GM12875 (cell line): ENCODE measurements around the gene CCDC88C.
A peak's percentile ranks its signal among the peaks of the same experiment; 100 is the strongest.

Experiments
- H3K4me3 ChIP-seq: one replicate; pipeline ENCODE4 v1.5.1; 2011; ENCODE audit warnings: low read depth, low read length, control low read depth
- CTCF ChIP-seq: IDR thresholded peaks from 2 replicates; pipeline ENCODE4 v1.5.1; 2011; ENCODE audit warnings: low read depth, mild to moderate bottlenecking, control low read depth, inconsistent platforms, low read length, moderate library complexity, borderline replicate concordance; ENCODE audit not compliant: insufficient read depth

CCDC88C gene

GRCh38 chr14:91424813-91425530 lies 7.4 kb upstream of the CCDC88C start:
- H3K4me3 ChIP-seq = no peak overlapping the region
- no peak for TF ChIP-seq CTCF

GRCh38 chr14:91420686-91421085 lies 3.1 kb upstream of the CCDC88C start:
- no peak overlapping the region for H3K4me3 ChIP-seq
- TF ChIP-seq CTCF = no peak

DNA sequence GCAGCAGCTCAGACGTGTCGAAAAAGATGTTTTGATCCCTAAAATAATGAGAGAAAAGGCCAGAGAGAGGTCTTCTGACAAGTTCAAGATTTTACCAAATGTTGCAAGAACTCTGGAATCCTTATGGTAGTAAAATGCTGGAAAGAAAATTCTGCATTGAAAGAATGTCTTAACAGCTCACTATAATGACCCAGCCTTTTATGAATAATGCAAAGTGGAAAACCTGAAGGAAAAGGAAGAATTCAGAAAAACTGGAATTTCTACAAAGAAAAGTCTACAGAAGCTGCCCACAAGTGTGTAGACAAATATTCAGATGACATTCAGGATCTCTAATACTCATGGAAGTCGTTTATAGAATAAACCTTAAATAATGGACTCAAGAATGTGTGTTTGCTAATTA lies 1.8 kb upstream of the CCDC88C start:
- no peak overlapping the region for H3K4me3 ChIP-seq
- TF ChIP-seq CTCF = no peak

- H3K4me3 ChIP-seq = no peak overlapping the region
- no peak for TF ChIP-seq CTCF
Measured at GRCh38 chr14:91419044-91419397, 1.4 kb upstream of the CCDC88C start.

DNA sequence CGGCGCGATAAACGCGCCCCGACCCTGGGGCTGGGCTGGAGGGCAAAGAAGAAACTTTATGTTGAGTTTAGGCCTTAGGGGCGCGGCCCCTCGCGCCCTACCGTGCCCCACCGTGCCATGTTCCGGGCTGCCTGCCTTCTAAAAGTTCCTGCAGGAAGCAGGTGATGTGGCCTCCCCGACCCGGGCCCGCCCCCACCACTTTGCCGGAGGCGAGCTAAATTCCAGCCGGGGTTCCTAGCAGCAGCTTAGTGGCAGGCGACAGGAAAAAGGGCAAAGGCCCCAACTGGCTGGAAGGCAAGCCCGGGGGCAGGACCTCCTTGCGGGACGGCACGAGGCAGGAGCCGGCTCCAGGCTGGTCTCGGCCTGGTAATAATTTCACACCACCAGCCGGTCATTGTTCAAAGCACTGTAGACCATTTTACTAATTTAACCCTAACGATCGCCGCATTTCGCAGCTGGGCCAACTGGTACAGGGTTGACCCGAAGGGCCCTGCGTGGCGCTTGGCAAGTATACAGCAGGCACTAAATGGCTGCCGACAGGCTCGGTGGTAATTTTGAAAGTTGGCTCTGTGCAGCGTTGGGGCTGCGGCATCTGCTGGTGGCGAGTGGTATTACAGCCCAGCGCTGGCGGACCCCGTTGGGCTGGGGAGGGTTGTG lies 895 bp upstream of the CCDC88C start:
- TF ChIP-seq CTCF = peak; percentile 96
- peak overlapping the region; percentile 93 for H3K4me3 ChIP-seq

DNA sequence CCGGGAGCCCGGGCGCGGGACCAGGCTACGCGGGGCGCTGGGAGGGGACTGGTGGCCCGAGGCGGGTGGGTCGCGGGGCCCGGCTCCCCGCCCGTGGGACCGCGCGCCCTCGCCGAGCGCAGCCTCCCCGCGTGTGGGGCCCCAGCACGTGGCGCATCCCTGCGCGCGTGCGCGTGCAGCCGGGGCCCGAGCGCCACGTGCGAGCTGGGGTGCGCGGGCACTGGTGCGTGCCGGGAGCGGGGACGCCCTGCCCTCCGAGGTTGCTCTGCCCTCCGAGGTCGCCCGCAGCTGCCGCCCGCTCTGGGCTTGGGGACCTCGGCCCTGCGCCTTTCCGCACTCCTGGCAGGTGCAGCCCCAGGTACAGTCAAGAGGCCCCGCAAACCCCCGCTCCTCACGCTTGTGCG lies 365 bp upstream of the CCDC88C start:
- TF ChIP-seq CTCF = no peak
- H3K4me3 ChIP-seq = peak overlapping the region; percentile 93

- TF ChIP-seq CTCF = no peak
- H3K4me3 ChIP-seq = peak overlapping the region; percentile 93
Measured at GRCh38 chr14:91416744-91417119, 888 bp downstream of the CCDC88C start.
